ENCODE results near the gene BPTF. TPM values are rescaled to one million over a fixed set of nuclear protein-coding genes. Genes with fewer than 3 reads are reported as not detected.
"Not testable (repeated sequence)": the region's sequence is repeated elsewhere in the genome, so short reads cannot be mapped to it uniquely, and the experiment has no call there.

BPTF gene
- total RNA-seq, 1 donor from 2014 or later = 135 TPM

- Mint-ChIP-seq H3K4me3 (no peak overlapping the region), H3K27me3 (peaks cover 2% of the 10 kb centered on the region), H3K36me3 (no peaks in the 10 kb centered on the region), H3K27ac (no peak overlapping the region), H3K9me3 (no peaks in the 10 kb centered on the region), H3K4me1 (ENCODE audit: unreplicated experiment) (no peaks in the 10 kb centered on the region)
- no peak for TF ChIP-seq CTCF (conservative IDR thresholded peaks at IDR 0.05)
- DNase-seq (ENCODE audit: extremely low spot score, unreplicated experiment) = no peak
Observed at GRCh38 chr17:67785504-67785903, 39.8 kb upstream of the BPTF start.

- Mint-ChIP-seq H3K9me3 (no peaks in the 10 kb centered on the region), H3K27me3 (peaks cover 3% of the 10 kb centered on the region), H3K36me3 (no peaks in the 10 kb centered on the region), H3K27ac (no peak overlapping the region), H3K4me3 (no peak overlapping the region), H3K4me1 (ENCODE audit: unreplicated experiment) (no peaks in the 10 kb centered on the region)
- peak; percentile 75 for TF ChIP-seq CTCF (conservative IDR thresholded peaks at IDR 0.05)
- DNase-seq (ENCODE audit: extremely low spot score, unreplicated experiment) = peak; percentile 71
Observed at GRCh38 chr17:67800495-67800928, 24.8 kb upstream of the BPTF start.

GRCh38 chr17:67801626-67802175 lies 23.6 kb upstream of the BPTF start:
- Mint-ChIP-seq H3K36me3 (no peaks in the 10 kb centered on the region), H3K9me3 (no peaks in the 10 kb centered on the region), H3K4me3 (no peak overlapping the region), H3K27ac (no peak overlapping the region), H3K27me3 (peaks cover 3% of the 10 kb centered on the region), H3K4me1 (ENCODE audit: unreplicated experiment) (no peaks in the 10 kb centered on the region)
- no peak for TF ChIP-seq CTCF (conservative IDR thresholded peaks at IDR 0.05)
- no peak for DNase-seq (ENCODE audit: extremely low spot score, unreplicated experiment)

- Mint-ChIP-seq H3K9me3 (no peaks in the 10 kb centered on the region), H3K27ac (no peak overlapping the region), H3K4me1 (ENCODE audit: unreplicated experiment) (no peaks in the 10 kb centered on the region), H3K36me3 (no peaks in the 10 kb centered on the region), H3K27me3 (no peaks in the 10 kb centered on the region), H3K4me3 (no peak overlapping the region)
- DNase-seq (ENCODE audit: extremely low spot score, unreplicated experiment) = no peak
- TF ChIP-seq CTCF (conservative IDR thresholded peaks at IDR 0.05) = no peak
Observed at GRCh38 chr17:67810464-67810863, 14.8 kb upstream of the BPTF start.

GRCh38 chr17:67812380-67812779 lies 12.9 kb upstream of the BPTF start:
- not testable (repeated sequence) for H3K27ac Mint-ChIP-seq; H3K4me3 Mint-ChIP-seq; H3K27me3 Mint-ChIP-seq; DNase-seq (ENCODE audit: extremely low spot score, unreplicated experiment); H3K4me1 Mint-ChIP-seq (ENCODE audit: unreplicated experiment); H3K9me3 Mint-ChIP-seq; H3K36me3 Mint-ChIP-seq

- Mint-ChIP-seq H3K4me3 (no peak overlapping the region), H3K36me3 (no peaks in the 10 kb centered on the region), H3K27ac (no peak overlapping the region), H3K9me3 (no peaks in the 10 kb centered on the region), H3K27me3 (no peaks in the 10 kb centered on the region), H3K4me1 (ENCODE audit: unreplicated experiment) (no peaks in the 10 kb centered on the region)
- TF ChIP-seq CTCF (conservative IDR thresholded peaks at IDR 0.05) = no peak
- no peak for DNase-seq (ENCODE audit: extremely low spot score, unreplicated experiment)
Observed at GRCh38 chr17:67813803-67814180, 11.5 kb upstream of the BPTF start.

All from type B pancreatic cell (in vitro differentiated cells).